Keratinocyte (primary cell): ENCODE results near the gene BICD2. TPM values are rescaled to one million over a fixed set of nuclear protein-coding genes. Genes with fewer than 3 reads are reported as not detected.
A peak's percentile ranks its signal among the peaks of the same experiment; 100 is the strongest.

Source experiments
- DNase-seq: peaks from one replicate; pipeline ENCODE4 v3.0.0-alpha.2; 2011; ENCODE audit warnings: low read depth, missing footprints, low spot score
- FAIRE-seq: peaks from 2 replicates; lab custom pipeline; 2011; peaks lifted over from hg19 to GRCh38; lab: Jason Lieb, UNC
- H2AFZ ChIP-seq: 2 replicates; pipeline ENCODE4 v1.6.0; 2012; ENCODE audit warnings: low read length, control low read depth, inconsistent platforms; ENCODE audit not compliant: control insufficient read depth
- H3K27ac ChIP-seq: 2 replicates; pipeline ENCODE4 v1.5.1; 2011; ENCODE audit warnings: low read length; ENCODE audit not compliant: control insufficient read depth, insufficient read depth
- H3K27me3 ChIP-seq: 3 replicates; pipeline ENCODE4 v1.6.0; 2011; ENCODE audit warnings: low read length; ENCODE audit not compliant: control insufficient read depth, insufficient read depth; ENCODE audit errors: extremely low read depth
- H3K36me3 ChIP-seq, 2 experiments: 2 replicates in 1 of 2; 3 replicates in 1 of 2; pipeline ENCODE4 v1.5.1; 2011; ENCODE audit warnings: low read length in 2 of 2, mild to moderate bottlenecking in 1 of 2; ENCODE audit not compliant: control insufficient read depth in 2 of 2, insufficient read depth in 2 of 2; ENCODE audit errors: extremely low read depth in 1 of 2
- H3K4me1 ChIP-seq: 3 replicates; pipeline ENCODE4 v1.5.1; 2011; ENCODE audit warnings: low read length; ENCODE audit not compliant: control insufficient read depth, insufficient read depth; ENCODE audit errors: extremely low read depth
- H3K4me2 ChIP-seq: 3 replicates; pipeline ENCODE4 v1.6.0; 2011; ENCODE audit warnings: low read depth, low read length; ENCODE audit not compliant: control insufficient read depth, insufficient read depth; ENCODE audit errors: extremely low read depth
- H3K4me3 ChIP-seq, 3 experiments: fragments of 200-600 bp in 1 of 3; sonication (generic) in 1 of 3; 2 replicates in 2 of 3; 3 replicates in 1 of 3; pipeline ENCODE4 v1.5.1; 2011 to 2016; ENCODE audit warnings: low read length in 3 of 3, mild to moderate bottlenecking in 3 of 3, control low read depth in 2 of 3, inconsistent platforms in 1 of 3, low read depth in 1 of 3, mixed read lengths in 1 of 3, mixed run types in 1 of 3, moderate library complexity in 1 of 3; ENCODE audit not compliant: control insufficient read depth in 2 of 3, insufficient read depth in 2 of 3; ENCODE audit errors: extremely low read depth in 1 of 3
- H3K79me2 ChIP-seq: 2 replicates; pipeline ENCODE4 v1.6.0; 2012; ENCODE audit warnings: low read length; ENCODE audit not compliant: control insufficient read depth, insufficient read depth
- H3K9ac ChIP-seq: 3 replicates; pipeline ENCODE4 v1.6.0; 2011; ENCODE audit warnings: low read length; ENCODE audit not compliant: control insufficient read depth, insufficient read depth; ENCODE audit errors: extremely low read depth
- H3K9me1 ChIP-seq: 3 replicates; pipeline ENCODE4 v1.6.0; 2011; ENCODE audit warnings: low read length; ENCODE audit not compliant: control insufficient read depth, insufficient read depth; ENCODE audit errors: extremely low read depth
- H3K9me3 ChIP-seq: 2 replicates; pipeline ENCODE4 v1.5.1; 2012; ENCODE audit warnings: low read depth, low read length; ENCODE audit not compliant: control insufficient read depth
- H4K20me1 ChIP-seq: 3 replicates; pipeline ENCODE4 v1.6.0; 2011; ENCODE audit warnings: low read length; ENCODE audit not compliant: control insufficient read depth, insufficient read depth; ENCODE audit errors: extremely low read depth
- EZH2 ChIP-seq: IDR thresholded peaks from one replicate; pipeline ENCODE4 v1.6.1; 2012; ENCODE audit warnings: inconsistent platforms, mild to moderate bottlenecking, low read length, moderate library complexity
- dilution Hi-C: fragments of 300-500 bp; cut with MboI; formaldehyde crosslinking; loops from one replicate; pipeline ENCODE4 v1.7.0; 2020; ENCODE audit warnings: low sequenced_read_pairs; ENCODE audit not compliant: extremely low pct_ligation_motif_present
- polyA plus RNA-seq, 5 experiments: library from polyadenylated mRNA; depleted of rRNA in 3 of 5; stranded (reverse) in 3 of 5; stranded (forward) in 1 of 5; unstranded in 1 of 5; fragments of >200 nt; gene quantifications; 1 replicate in 1 of 5; 2 replicates in 3 of 5; 3 replicates in 1 of 5; pipeline versions ENCODE4 v1.2.1 to v1.2.3, GENCODE V29; 2011 to 2012; ENCODE audit warnings: missing spikeins in 2 of 5, low read depth in 1 of 5, low replicate concordance in 1 of 5
- TF ChIP-seq, protein P1 (sequence below), 3 experiments: IDR thresholded peaks in 1 of 3; conservative IDR thresholded peaks in 1 of 3; optimal IDR thresholded peaks in 1 of 3; 2 replicates in 2 of 3; 3 replicates in 1 of 3; pipeline versions ENCODE3 to v1.5.1; 2011; ENCODE audit warnings: low read length in 3 of 3, mild to moderate bottlenecking in 3 of 3, moderate library complexity in 2 of 3, control low read depth in 1 of 3, inconsistent platforms in 1 of 3; ENCODE audit not compliant: insufficient read depth in 2 of 3; ENCODE audit errors: extremely low read depth in 1 of 3

BICD2 gene
- polyA plus RNA-seq, 1 donor (not counting 4 experiments of a cell fraction or from before 2014, with no cell fraction given) = 41.9 TPM

DNA sequence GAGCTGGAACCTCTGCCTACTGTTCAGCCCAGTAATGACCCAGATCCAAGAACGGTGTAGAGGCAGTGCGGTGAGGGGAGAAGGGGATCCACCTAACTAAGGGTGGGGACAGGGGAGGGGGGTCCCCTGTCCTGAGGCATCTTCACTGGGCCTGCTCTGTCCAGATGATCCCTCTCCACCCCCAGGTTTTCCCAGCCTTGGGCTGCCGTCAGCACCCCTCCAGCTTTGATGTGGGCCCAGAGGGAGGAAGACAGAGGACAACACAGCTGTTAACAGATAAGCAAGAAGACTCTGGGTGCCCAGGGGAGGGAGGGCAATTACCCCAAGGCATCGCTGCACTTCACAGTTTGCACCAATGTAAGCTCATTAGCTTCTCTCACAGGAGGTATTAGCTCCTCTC, 19.3 kb downstream of the BICD2 start:
- H3K79me2 ChIP-seq = peaks cover 97% of the 10 kb centered on the region
- TF ChIP-seq, protein P1, sequence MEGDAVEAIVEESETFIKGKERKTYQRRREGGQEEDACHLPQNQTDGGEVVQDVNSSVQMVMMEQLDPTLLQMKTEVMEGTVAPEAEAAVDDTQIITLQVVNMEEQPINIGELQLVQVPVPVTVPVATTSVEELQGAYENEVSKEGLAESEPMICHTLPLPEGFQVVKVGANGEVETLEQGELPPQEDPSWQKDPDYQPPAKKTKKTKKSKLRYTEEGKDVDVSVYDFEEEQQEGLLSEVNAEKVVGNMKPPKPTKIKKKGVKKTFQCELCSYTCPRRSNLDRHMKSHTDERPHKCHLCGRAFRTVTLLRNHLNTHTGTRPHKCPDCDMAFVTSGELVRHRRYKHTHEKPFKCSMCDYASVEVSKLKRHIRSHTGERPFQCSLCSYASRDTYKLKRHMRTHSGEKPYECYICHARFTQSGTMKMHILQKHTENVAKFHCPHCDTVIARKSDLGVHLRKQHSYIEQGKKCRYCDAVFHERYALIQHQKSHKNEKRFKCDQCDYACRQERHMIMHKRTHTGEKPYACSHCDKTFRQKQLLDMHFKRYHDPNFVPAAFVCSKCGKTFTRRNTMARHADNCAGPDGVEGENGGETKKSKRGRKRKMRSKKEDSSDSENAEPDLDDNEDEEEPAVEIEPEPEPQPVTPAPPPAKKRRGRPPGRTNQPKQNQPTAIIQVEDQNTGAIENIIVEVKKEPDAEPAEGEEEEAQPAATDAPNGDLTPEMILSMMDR (optimal IDR thresholded peaks at IDR 0.05 in 1 of 3, IDR thresholded peaks at IDR 0.05 in 1 of 3, conservative IDR thresholded peaks at IDR 0.05 in 1 of 3; ENCODE audit: extremely low read depth in 1 of 3, insufficient read depth in 2 of 3, low read length in 3 of 3) = no peak
- TF ChIP-seq EZH2 = no peak
- H3K9me3 ChIP-seq = no peaks in the 10 kb centered on the region
- DNase-seq (no peak), FAIRE-seq (peak; percentile 55)
- H2AFZ ChIP-seq = no peak overlapping the region
- peaks cover 11% of the 10 kb centered on the region for H4K20me1 ChIP-seq
- peaks cover 47% of the 10 kb centered on the region for H3K4me1 ChIP-seq
- no peak overlapping the region for H3K9ac ChIP-seq
- H3K27me3 ChIP-seq = no peaks in the 10 kb centered on the region
- no peak overlapping the region for H3K27ac ChIP-seq
- H3K9me1 ChIP-seq = peaks cover 12% of the 10 kb centered on the region
- dilution Hi-C loops = no loop called here
- H3K36me3 ChIP-seq = no peaks in the 10 kb centered on the region
- H3K4me2 ChIP-seq = no peak overlapping the region
- H3K4me3 ChIP-seq = no peak overlapping the region

DNA sequence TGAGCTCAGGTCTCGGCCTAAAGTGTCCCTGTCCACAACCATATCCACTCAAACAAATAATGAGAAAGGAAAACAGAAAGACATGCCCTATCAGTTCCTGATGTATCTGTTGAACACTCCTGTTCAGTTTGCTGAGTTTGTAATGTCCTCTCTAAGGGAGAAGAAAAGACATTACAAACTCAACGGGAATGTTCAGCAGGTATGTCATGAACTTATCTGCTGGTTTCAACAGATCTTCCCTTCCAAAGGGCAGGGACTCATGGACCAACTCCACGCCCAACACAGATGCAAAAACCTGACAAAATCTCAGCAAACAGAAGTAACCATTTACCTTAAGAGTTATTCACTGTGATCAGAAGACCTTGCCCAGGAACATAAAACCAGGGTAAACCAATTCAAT, 23.7 kb downstream of the BICD2 start:
- H3K4me1 ChIP-seq = peaks cover 59% of the 10 kb centered on the region
- no peak for DNase-seq
- H2AFZ ChIP-seq = no peak overlapping the region
- FAIRE-seq = peak; percentile 85
- no peaks in the 10 kb centered on the region for H3K36me3 ChIP-seq
- no peak for TF ChIP-seq EZH2
- TF ChIP-seq, protein P1 (optimal IDR thresholded peaks at IDR 0.05 in 1 of 3, IDR thresholded peaks at IDR 0.05 in 1 of 3, conservative IDR thresholded peaks at IDR 0.05 in 1 of 3; ENCODE audit: extremely low read depth in 1 of 3, insufficient read depth in 2 of 3, low read length in 3 of 3) = no peak
- H3K4me2 ChIP-seq = peak overlapping the region; percentile 61
- H3K27ac ChIP-seq = peak overlapping the region; percentile 81
- dilution Hi-C loops = no loop called here
- peaks cover 14% of the 10 kb centered on the region for H3K9me1 ChIP-seq
- H3K27me3 ChIP-seq = no peaks in the 10 kb centered on the region
- H3K9me3 ChIP-seq = no peaks in the 10 kb centered on the region
- peaks cover 18% of the 10 kb centered on the region for H4K20me1 ChIP-seq
- peaks cover 92% of the 10 kb centered on the region for H3K79me2 ChIP-seq
- H3K9ac ChIP-seq = peak overlapping the region; percentile 46
- peak overlapping the region in 1 of 3 experiments; percentile 39 for H3K4me3 ChIP-seq
